ENCODE results near the gene AKR1E2. TPM values are rescaled to one million over a fixed set of nuclear protein-coding genes. Genes with fewer than 3 reads are reported as not detected.

Gene AKR1E2
- total and polyA plus RNA-seq, 4 donors, result 0.46 to 9.4 (median 2.6) TPM

DNA sequence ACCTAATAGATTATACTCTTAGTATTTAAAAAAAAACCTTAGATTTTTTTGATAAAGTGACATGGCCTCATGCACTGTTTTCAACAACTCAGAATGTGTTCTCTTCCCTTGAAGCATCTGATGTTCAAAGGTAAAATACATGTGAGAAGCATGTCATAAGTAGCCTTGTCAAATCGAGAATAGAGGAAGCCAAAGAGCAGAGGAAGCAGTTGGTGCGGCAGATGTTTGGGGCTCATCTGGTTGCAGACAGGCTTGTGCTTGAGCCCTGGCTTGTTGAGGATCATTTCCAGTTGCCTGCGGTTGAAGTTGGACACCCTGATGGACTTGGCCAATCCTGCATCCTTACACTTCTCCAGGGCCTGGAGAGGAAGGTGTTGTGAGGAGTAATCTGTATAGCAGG is 59.2 kb downstream of the AKR1E2 start:
- TF ChIP-seq CTCF (IDR thresholded peaks at IDR 0.05; ENCODE audit: low read depth, low read length, missing input control), result no peak
- TF ChIP-seq JUND (IDR thresholded peaks at IDR 0.05), result no peak
- TF ChIP-seq GABPA (IDR thresholded peaks at IDR 0.05 in 1 of 2, conservative IDR thresholded peaks at IDR 0.05 in 1 of 2), result no peak
- TF ChIP-seq REST (IDR thresholded peaks at IDR 0.05), result no peak
- TF ChIP-seq RAD21 (IDR thresholded peaks at IDR 0.05), result no peak
- no peak for TF ChIP-seq SP1 (IDR thresholded peaks at IDR 0.05)
- TF ChIP-seq, protein P1, sequence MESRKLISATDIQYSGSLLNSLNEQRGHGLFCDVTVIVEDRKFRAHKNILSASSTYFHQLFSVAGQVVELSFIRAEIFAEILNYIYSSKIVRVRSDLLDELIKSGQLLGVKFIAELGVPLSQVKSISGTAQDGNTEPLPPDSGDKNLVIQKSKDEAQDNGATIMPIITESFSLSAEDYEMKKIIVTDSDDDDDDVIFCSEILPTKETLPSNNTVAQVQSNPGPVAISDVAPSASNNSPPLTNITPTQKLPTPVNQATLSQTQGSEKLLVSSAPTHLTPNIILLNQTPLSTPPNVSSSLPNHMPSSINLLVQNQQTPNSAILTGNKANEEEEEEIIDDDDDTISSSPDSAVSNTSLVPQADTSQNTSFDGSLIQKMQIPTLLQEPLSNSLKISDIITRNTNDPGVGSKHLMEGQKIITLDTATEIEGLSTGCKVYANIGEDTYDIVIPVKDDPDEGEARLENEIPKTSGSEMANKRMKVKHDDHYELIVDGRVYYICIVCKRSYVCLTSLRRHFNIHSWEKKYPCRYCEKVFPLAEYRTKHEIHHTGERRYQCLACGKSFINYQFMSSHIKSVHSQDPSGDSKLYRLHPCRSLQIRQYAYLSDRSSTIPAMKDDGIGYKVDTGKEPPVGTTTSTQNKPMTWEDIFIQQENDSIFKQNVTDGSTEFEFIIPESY (IDR thresholded peaks at IDR 0.05), result no peak
- no peak for TF ChIP-seq FOXA2 (IDR thresholded peaks at IDR 0.05)
- no peak for TF ChIP-seq ATF3 (IDR thresholded peaks at IDR 0.05)
- no peak for TF ChIP-seq HNF4A (conservative IDR thresholded peaks at IDR 0.05)
- no peak for TF ChIP-seq NR2F2 (IDR thresholded peaks at IDR 0.05)
- TF ChIP-seq HNF4G (IDR thresholded peaks at IDR 0.05), result no peak
- no peak for TF ChIP-seq TAF1 (conservative IDR thresholded peaks at IDR 0.05)
- no peak for TF ChIP-seq EGR1 (IDR thresholded peaks at IDR 0.05; ENCODE audit: low read depth in 2 of 2)
- TF ChIP-seq, protein P2, sequence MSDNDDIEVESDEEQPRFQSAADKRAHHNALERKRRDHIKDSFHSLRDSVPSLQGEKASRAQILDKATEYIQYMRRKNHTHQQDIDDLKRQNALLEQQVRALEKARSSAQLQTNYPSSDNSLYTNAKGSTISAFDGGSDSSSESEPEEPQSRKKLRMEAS (IDR thresholded peaks at IDR 0.05), result no peak
- H3K4me1 ChIP-seq (ENCODE audit: control insufficient read depth in 4 of 4, insufficient read depth in 4 of 4, low read length in 3 of 4), result peaks cover 0 to 7% (median 2%) of the 10 kb centered on the region in 4 donors
- no peak overlapping the region for H3K27ac ChIP-seq (ENCODE audit: low read depth in 1 of 2, low read length in 2 of 2)
- no peak overlapping the region for H3K4me3 ChIP-seq (ENCODE audit: low read depth in 1 of 3, low read length in 3 of 3)
- H3K9me3 ChIP-seq (ENCODE audit: control insufficient read depth in 4 of 4, low read length in 3 of 4), result no peaks in the 10 kb centered on the region
- H3K27me3 ChIP-seq (ENCODE audit: control insufficient read depth in 4 of 4, insufficient read depth in 4 of 4, low read length in 3 of 4), result no peaks in the 10 kb centered on the region
- no peak for DNase-seq (ENCODE audit: low spot score)
- WGBS, result 56% methylated on average over 3 of the region's 3 CpGs
- peaks cover 4 to 20% (median 13%) of the 10 kb centered on the region in 4 donors for H3K36me3 ChIP-seq (ENCODE audit: control insufficient read depth in 4 of 4, insufficient read depth in 3 of 4, low read depth in 1 of 4, low read length in 3 of 4)
- H3K9ac ChIP-seq (ENCODE audit: low read depth in 1 of 2, low read length in 2 of 2), result no peak overlapping the region

- Histone ChIP-seq H3K36me3 (ENCODE audit: control insufficient read depth in 4 of 4, insufficient read depth in 3 of 4, low read depth in 1 of 4, low read length in 3 of 4) (peaks cover 4 to 20% (median 12%) of the 10 kb centered on the region in 4 donors), H3K9ac (ENCODE audit: low read depth in 1 of 2, low read length in 2 of 2) (no peak overlapping the region), H3K27ac (ENCODE audit: low read depth in 1 of 2, low read length in 2 of 2) (no peak overlapping the region), H3K4me3 (ENCODE audit: low read depth in 1 of 3, low read length in 3 of 3) (no peak overlapping the region), H3K27me3 (ENCODE audit: control insufficient read depth in 4 of 4, insufficient read depth in 4 of 4, low read length in 3 of 4) (no peaks in the 10 kb centered on the region), H3K4me1 (ENCODE audit: control insufficient read depth in 4 of 4, insufficient read depth in 4 of 4, low read length in 3 of 4) (peaks cover 0 to 8% (median 3%) of the 10 kb centered on the region in 4 donors), H3K9me3 (ENCODE audit: control insufficient read depth in 4 of 4, low read length in 3 of 4) (no peaks in the 10 kb centered on the region)
- DNase-seq (ENCODE audit: low spot score), result no peak
- 78% methylated on average over 9 of the region's 9 CpGs for WGBS
- TF ChIP-seq ATF3 (IDR thresholded peaks at IDR 0.05) (no peak), RAD21 (IDR thresholded peaks at IDR 0.05) (no peak), HNF4G (IDR thresholded peaks at IDR 0.05) (no peak), YY1 (IDR thresholded peaks at IDR 0.05) (no peak), EGR1 (IDR thresholded peaks at IDR 0.05; ENCODE audit: low read depth in 2 of 2) (no peak), SP1 (IDR thresholded peaks at IDR 0.05) (no peak), JUND (IDR thresholded peaks at IDR 0.05) (no peak), FOXA2 (IDR thresholded peaks at IDR 0.05) (no peak), REST (IDR thresholded peaks at IDR 0.05) (no peak), NR2F2 (IDR thresholded peaks at IDR 0.05) (no peak)
- TF ChIP-seq, protein P1 (IDR thresholded peaks at IDR 0.05), result no peak
- TF ChIP-seq, protein P2 (IDR thresholded peaks at IDR 0.05), result no peak
Observed at GRCh38 chr10:4887501-4887900, 61.5 kb downstream of the AKR1E2 start.
